ENCODE data around the gene MMS22L. TPM values are rescaled to one million over a fixed set of nuclear protein-coding genes. Genes with fewer than 3 reads are reported as not detected.

Gene MMS22L
- polyA plus RNA-seq, 1 donor (not counting 4 experiments of a cell fraction or from before 2014, with no cell fraction given) = 14.3 TPM

DNA sequence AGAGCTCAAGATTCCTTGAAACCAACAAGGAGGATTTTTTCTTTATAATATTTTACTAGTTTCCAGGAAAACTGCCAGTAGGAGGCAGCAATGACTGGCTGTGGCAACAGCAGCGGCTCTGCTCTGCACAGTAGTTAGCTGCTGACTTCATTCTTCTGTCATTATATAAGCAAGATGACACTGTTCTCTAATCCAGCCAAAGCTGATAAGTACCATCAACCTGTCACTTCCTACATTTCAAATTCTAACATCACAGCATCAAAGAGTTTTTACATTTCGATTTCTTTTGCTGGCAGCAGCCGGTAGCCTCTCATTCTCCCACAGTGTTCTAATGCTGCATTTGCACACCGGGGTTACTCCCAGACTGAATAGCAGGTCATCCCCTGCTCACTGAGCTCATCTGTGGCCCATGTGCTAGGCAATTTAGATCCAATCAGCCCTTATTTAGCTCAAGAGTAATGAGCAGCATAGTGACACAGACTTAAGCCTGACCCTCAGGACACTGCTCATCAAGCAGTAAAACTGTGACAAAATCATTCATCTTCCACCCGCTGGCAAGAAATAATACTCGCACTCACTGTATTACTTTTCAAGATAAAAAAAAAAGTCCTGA is 67.8 kb downstream of the MMS22L start:
- no peak overlapping the region for H3K4me2 ChIP-seq (ENCODE audit: control insufficient read depth, extremely low read depth, insufficient read depth, low read depth, low read length)
- no peaks in the 10 kb centered on the region for H4K20me1 ChIP-seq (ENCODE audit: control insufficient read depth, extremely low read depth, insufficient read depth, low read length)
- H3K36me3 ChIP-seq (ENCODE audit: control insufficient read depth in 2 of 2, extremely low read depth in 1 of 2, insufficient read depth in 2 of 2, low read length in 2 of 2) = no peaks in the 10 kb centered on the region
- DNase-seq (ENCODE audit: low read depth, low spot score) (no peak), FAIRE-seq (no peak)
- H3K79me2 ChIP-seq (ENCODE audit: control insufficient read depth, insufficient read depth, low read length) = no peaks in the 10 kb centered on the region
- H2AFZ ChIP-seq (ENCODE audit: control insufficient read depth, low read length) = peak overlapping the region; percentile 13
- dilution Hi-C loops (cut with MboI; ENCODE audit: extremely low pct_ligation_motif_present, low sequenced_read_pairs) = no loop called here
- no peak for TF ChIP-seq EZH2 (IDR thresholded peaks at IDR 0.05; ENCODE audit: low read length)
- TF ChIP-seq CTCF (optimal IDR thresholded peaks at IDR 0.05 in 1 of 3, IDR thresholded peaks at IDR 0.05 in 1 of 3, conservative IDR thresholded peaks at IDR 0.05 in 1 of 3; ENCODE audit: extremely low read depth in 1 of 3, insufficient read depth in 2 of 3, low read length in 3 of 3) = peak; percentile 36 to 63 (median 50)
- no peaks in the 10 kb centered on the region for H3K27me3 ChIP-seq (ENCODE audit: control insufficient read depth, extremely low read depth, insufficient read depth, low read length)
- no peak overlapping the region for H3K27ac ChIP-seq (ENCODE audit: control insufficient read depth, insufficient read depth, low read length)
- H3K4me1 ChIP-seq (ENCODE audit: control insufficient read depth, extremely low read depth, insufficient read depth, low read length) = no peaks in the 10 kb centered on the region
- H3K4me3 ChIP-seq (ENCODE audit: control insufficient read depth in 2 of 3, extremely low read depth in 1 of 3, insufficient read depth in 2 of 3, low read depth in 1 of 3, low read length in 3 of 3) = no peak overlapping the region
- no peak overlapping the region for H3K9ac ChIP-seq (ENCODE audit: control insufficient read depth, extremely low read depth, insufficient read depth, low read length)
- H3K9me1 ChIP-seq (ENCODE audit: control insufficient read depth, extremely low read depth, insufficient read depth, low read length) = no peaks in the 10 kb centered on the region
- no peaks in the 10 kb centered on the region for H3K9me3 ChIP-seq (ENCODE audit: control insufficient read depth, low read depth, low read length)

DNA sequence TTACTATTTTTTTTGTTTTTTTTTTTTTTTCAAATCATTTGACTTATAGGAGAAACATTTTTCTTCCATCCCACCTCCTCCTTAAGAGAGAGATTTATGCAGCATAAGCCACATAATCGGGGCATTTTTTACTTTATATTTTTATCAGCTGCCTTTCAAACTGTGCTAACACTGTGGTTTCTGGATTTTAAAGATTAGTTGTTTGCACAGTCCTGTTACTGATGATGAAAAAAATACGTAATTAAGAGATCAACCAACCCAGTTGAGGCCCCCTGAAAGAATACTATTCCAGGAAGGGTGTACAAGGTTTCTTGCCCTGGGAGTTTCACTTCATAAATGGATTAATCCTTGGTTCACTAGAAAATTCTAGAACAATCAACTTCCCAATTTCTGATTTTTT is 68.3 kb downstream of the MMS22L start:
- no peak for FAIRE-seq
- no peaks in the 10 kb centered on the region for H3K36me3 ChIP-seq (ENCODE audit: control insufficient read depth in 2 of 2, extremely low read depth in 1 of 2, insufficient read depth in 2 of 2, low read length in 2 of 2)
- H3K79me2 ChIP-seq (ENCODE audit: control insufficient read depth, insufficient read depth, low read length) = no peaks in the 10 kb centered on the region
- no peak overlapping the region for H3K4me2 ChIP-seq (ENCODE audit: control insufficient read depth, extremely low read depth, insufficient read depth, low read depth, low read length)
- no peaks in the 10 kb centered on the region for H3K9me3 ChIP-seq (ENCODE audit: control insufficient read depth, low read depth, low read length)
- no peak for TF ChIP-seq EZH2 (IDR thresholded peaks at IDR 0.05; ENCODE audit: low read length)
- TF ChIP-seq CTCF (optimal IDR thresholded peaks at IDR 0.05 in 1 of 3, IDR thresholded peaks at IDR 0.05 in 1 of 3, conservative IDR thresholded peaks at IDR 0.05 in 1 of 3; ENCODE audit: extremely low read depth in 1 of 3, insufficient read depth in 2 of 3, low read length in 3 of 3) = no peak
- no peak for DNase-seq (ENCODE audit: low read depth, low spot score)
- H3K4me3 ChIP-seq (ENCODE audit: control insufficient read depth in 2 of 3, extremely low read depth in 1 of 3, insufficient read depth in 2 of 3, low read depth in 1 of 3, low read length in 3 of 3) = no peak overlapping the region
- H3K9ac ChIP-seq (ENCODE audit: control insufficient read depth, extremely low read depth, insufficient read depth, low read length) = no peak overlapping the region
- H3K4me1 ChIP-seq (ENCODE audit: control insufficient read depth, extremely low read depth, insufficient read depth, low read length) = no peaks in the 10 kb centered on the region
- no peaks in the 10 kb centered on the region for H3K27me3 ChIP-seq (ENCODE audit: control insufficient read depth, extremely low read depth, insufficient read depth, low read length)
- no peaks in the 10 kb centered on the region for H3K9me1 ChIP-seq (ENCODE audit: control insufficient read depth, extremely low read depth, insufficient read depth, low read length)
- dilution Hi-C loops (cut with MboI; ENCODE audit: extremely low pct_ligation_motif_present, low sequenced_read_pairs) = no loop called here
- no peak overlapping the region for H3K27ac ChIP-seq (ENCODE audit: control insufficient read depth, insufficient read depth, low read length)
- H2AFZ ChIP-seq (ENCODE audit: control insufficient read depth, low read length) = no peak overlapping the region
- H4K20me1 ChIP-seq (ENCODE audit: control insufficient read depth, extremely low read depth, insufficient read depth, low read length) = no peaks in the 10 kb centered on the region
